GM10266 (cell line): ENCODE measurements around the gene HSD3B7.

Experiments
- DNase-seq: peaks from one replicate; pipeline ENCODE4 v3.0.0; 2012; ENCODE audit errors: extremely low spot score
- CTCF ChIP-seq: IDR thresholded peaks from 2 replicates; pipeline ENCODE4 v1.5.1; 2012; ENCODE audit warnings: mild to moderate bottlenecking, low read depth; ENCODE audit not compliant: control insufficient read depth, insufficient read depth; ENCODE audit errors: missing control alignments

The HSD3B7 gene

GRCh38 chr16:30998852-30999761 is 14.1 kb downstream of the HSD3B7 start:
- TF ChIP-seq CTCF, result no peak
- DNase-seq, result no peak

GRCh38 chr16:31000671-31001382 is 15.8 kb downstream of the HSD3B7 start:
- DNase-seq, result no peak
- no peak for TF ChIP-seq CTCF

- TF ChIP-seq CTCF, result no peak
- DNase-seq, result no peak
Measured at GRCh38 chr16:31001507-31002249, 16.7 kb downstream of the HSD3B7 start.

GRCh38 chr16:31002250-31002700 is 17.3 kb downstream of the HSD3B7 start:
- no peak for DNase-seq

GRCh38 chr16:31002862-31003341 is 17.9 kb downstream of the HSD3B7 start:
- no peak for TF ChIP-seq CTCF
- DNase-seq, result no peak

More at GRCh38 chr16:31002250-31002700, 17.3 kb downstream of the HSD3B7 start:
- no peak for TF ChIP-seq CTCF

- no peak for TF ChIP-seq CTCF
- no peak for DNase-seq
Measured at GRCh38 chr16:31003744-31004143, 18.7 kb downstream of the HSD3B7 start.
